ENCODE measurements around the gene NDUFB6. TPM values are rescaled to one million over a fixed set of nuclear protein-coding genes. Genes with fewer than 3 reads are reported as not detected.

Gene NDUFB6
- total RNA-seq, 1 donor from 2014 or later, result 30.7 TPM

GRCh38 chr9:32596936-32597335 lies 24.0 kb upstream of the NDUFB6 start:
- Mint-ChIP-seq H3K27me3 (ENCODE audit: unreplicated experiment) (peaks cover under 1% of the 10 kb centered on the region), H3K36me3 (ENCODE audit: unreplicated experiment) (peaks cover 5% of the 10 kb centered on the region), H3K4me3 (ENCODE audit: unreplicated experiment) (no peak overlapping the region), H3K9me3 (ENCODE audit: unreplicated experiment) (peaks cover 1% of the 10 kb centered on the region), H3K4me1 (ENCODE audit: low read depth, unreplicated experiment) (peaks cover 7% of the 10 kb centered on the region), H3K27ac (ENCODE audit: unreplicated experiment) (no peak overlapping the region)
- TF ChIP-seq CTCF (IDR thresholded peaks at IDR 0.05; ENCODE audit: partially characterized antibody, unreplicated experiment), result no peak
- no peak for DNase-seq

GRCh38 chr9:32596096-32596865 lies 23.3 kb upstream of the NDUFB6 start:
- H3K27me3 Mint-ChIP-seq (ENCODE audit: unreplicated experiment), result peaks cover 1% of the 10 kb centered on the region
- H3K4me1 Mint-ChIP-seq (ENCODE audit: low read depth, unreplicated experiment), result peaks cover 7% of the 10 kb centered on the region
- H3K36me3 Mint-ChIP-seq (ENCODE audit: unreplicated experiment), result peaks cover 5% of the 10 kb centered on the region
- peaks cover 1% of the 10 kb centered on the region for H3K9me3 Mint-ChIP-seq (ENCODE audit: unreplicated experiment)
- no peak overlapping the region for H3K27ac Mint-ChIP-seq (ENCODE audit: unreplicated experiment)
- DNase-seq, result no peak
- TF ChIP-seq CTCF (IDR thresholded peaks at IDR 0.05; ENCODE audit: partially characterized antibody, unreplicated experiment), result no peak
- no peak overlapping the region for H3K4me3 Mint-ChIP-seq (ENCODE audit: unreplicated experiment)

GRCh38 chr9:32590898-32591297 lies 17.9 kb upstream of the NDUFB6 start:
- H3K4me3 Mint-ChIP-seq (ENCODE audit: unreplicated experiment), result no peak overlapping the region

GRCh38 chr9:32590476-32590875 lies 17.5 kb upstream of the NDUFB6 start:
- Mint-ChIP-seq H3K4me1 (ENCODE audit: low read depth, unreplicated experiment) (no peaks in the 10 kb centered on the region), H3K27ac (ENCODE audit: unreplicated experiment) (no peak overlapping the region), H3K4me3 (ENCODE audit: unreplicated experiment) (no peak overlapping the region), H3K27me3 (ENCODE audit: unreplicated experiment) (peaks cover 1% of the 10 kb centered on the region), H3K36me3 (ENCODE audit: unreplicated experiment) (no peaks in the 10 kb centered on the region), H3K9me3 (ENCODE audit: unreplicated experiment) (peaks cover 3% of the 10 kb centered on the region)
- no peak for TF ChIP-seq CTCF (IDR thresholded peaks at IDR 0.05; ENCODE audit: partially characterized antibody, unreplicated experiment)
- no peak for DNase-seq

More at GRCh38 chr9:32590898-32591297, 17.9 kb upstream of the NDUFB6 start:
- peaks cover 3% of the 10 kb centered on the region for H3K9me3 Mint-ChIP-seq (ENCODE audit: unreplicated experiment)
- no peak overlapping the region for H3K27ac Mint-ChIP-seq (ENCODE audit: unreplicated experiment)
- no peaks in the 10 kb centered on the region for H3K4me1 Mint-ChIP-seq (ENCODE audit: low read depth, unreplicated experiment)
- peaks cover 1% of the 10 kb centered on the region for H3K27me3 Mint-ChIP-seq (ENCODE audit: unreplicated experiment)
- no peak for DNase-seq
- no peaks in the 10 kb centered on the region for H3K36me3 Mint-ChIP-seq (ENCODE audit: unreplicated experiment)
- TF ChIP-seq CTCF (IDR thresholded peaks at IDR 0.05; ENCODE audit: partially characterized antibody, unreplicated experiment), result no peak

- H3K4me3 Mint-ChIP-seq (ENCODE audit: unreplicated experiment), result no peak overlapping the region
- H3K27me3 Mint-ChIP-seq (ENCODE audit: unreplicated experiment), result peaks cover 1% of the 10 kb centered on the region
- no peak overlapping the region for H3K27ac Mint-ChIP-seq (ENCODE audit: unreplicated experiment)
- H3K9me3 Mint-ChIP-seq (ENCODE audit: unreplicated experiment), result peaks cover 3% of the 10 kb centered on the region
- TF ChIP-seq CTCF (IDR thresholded peaks at IDR 0.05; ENCODE audit: partially characterized antibody, unreplicated experiment), result no peak
- no peaks in the 10 kb centered on the region for H3K36me3 Mint-ChIP-seq (ENCODE audit: unreplicated experiment)
- DNase-seq, result no peak
- no peaks in the 10 kb centered on the region for H3K4me1 Mint-ChIP-seq (ENCODE audit: low read depth, unreplicated experiment)
Observed at GRCh38 chr9:32589083-32589723, 16.2 kb upstream of the NDUFB6 start.

All from glutamatergic neuron (in vitro differentiated cells).